Esophagus (tissue), 2 donors: ENCODE data around the gene MRPL33. TPM values are rescaled to one million over a fixed set of nuclear protein-coding genes. Genes with fewer than 3 reads are reported as not detected.

Source experiments
- H3K27ac ChIP-seq, 2 donors: one replicate each; pipeline ENCODE4 v1.5.1; 2013; ENCODE audit warnings: low read depth in 2 of 2, mild to moderate bottlenecking in 2 of 2, inconsistent platforms in 1 of 2, low read length in 1 of 2, moderate library complexity in 1 of 2
- H3K27me3 ChIP-seq, 2 donors: one replicate each; pipeline ENCODE4 v1.6.1; 2013; ENCODE audit warnings: low read length in 2 of 2, control low read depth in 1 of 2, mild to moderate bottlenecking in 1 of 2; ENCODE audit not compliant: insufficient read depth in 2 of 2, control insufficient read depth in 1 of 2
- H3K36me3 ChIP-seq, 2 donors: one replicate each; pipeline ENCODE4 v1.6.1; 2013; ENCODE audit warnings: low read length in 1 of 2; ENCODE audit not compliant: control insufficient read depth in 2 of 2, insufficient read depth in 2 of 2
- H3K4me1 ChIP-seq, 2 donors: one replicate each; pipeline ENCODE4 v1.6.1; 2013; ENCODE audit warnings: low read length in 1 of 2; ENCODE audit not compliant: control insufficient read depth in 2 of 2, insufficient read depth in 2 of 2
- H3K4me3 ChIP-seq, 2 donors: one replicate each; pipeline ENCODE4 v1.5.1; 2013; ENCODE audit warnings: low read length in 2 of 2, mild to moderate bottlenecking in 2 of 2, low read depth in 1 of 2, moderate library complexity in 1 of 2
- H3K9me3 ChIP-seq, 2 donors: one replicate each; pipeline ENCODE4 v1.6.1; 2013; ENCODE audit warnings: mild to moderate bottlenecking in 2 of 2, low read depth in 1 of 2, low read length in 1 of 2, moderate library complexity in 1 of 2; ENCODE audit not compliant: control insufficient read depth in 2 of 2, insufficient read depth in 1 of 2
- WGBS, 2 donors: extraction: QIAGEN DNeasy Blood & Tissue Kit; methylation state at CpG; one replicate each; pipeline ENCODE4 v1.1.7; 2013; 5-methylcytosine and 5-hydroxymethylcytosine counted together
- polyA plus RNA-seq, 2 donors: library from polyadenylated mRNA; stranded (reverse); fragments of 200-250 nt; gene quantifications; one replicate each; pipeline ENCODE4 v1.2.3, GENCODE V29; 2013
- donor health status: healthy with polysubstance abuse.
- donor health status: Bipolar disorder and iron deficiency.

MRPL33 gene
- polyA plus RNA-seq, 2 donors = 35.5 to 102 TPM

DNA sequence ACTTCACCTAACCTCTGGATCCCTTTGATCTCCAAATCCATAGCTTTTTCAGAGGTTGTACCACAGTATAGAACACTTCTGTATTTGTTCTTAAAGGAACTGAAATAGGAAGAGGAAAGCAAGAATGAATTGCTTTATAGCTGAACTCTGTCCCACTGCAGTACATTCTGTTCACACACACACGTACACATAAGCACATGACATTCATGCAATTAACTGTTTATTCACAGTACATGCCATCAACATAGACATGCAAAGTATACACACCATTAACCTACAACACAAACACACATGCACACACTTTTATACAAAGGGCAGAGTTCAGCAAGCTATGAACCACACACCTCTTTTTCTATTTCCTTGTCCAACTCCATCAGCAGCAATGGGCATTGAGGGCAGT, 43.2 kb downstream of the MRPL33 start:
- no peak overlapping the region for H3K27ac ChIP-seq
- no peaks in the 10 kb centered on the region for H3K36me3 ChIP-seq
- 59 to 73% methylated on average over 1 of the region's 1 CpG for WGBS, 2 donors
- H3K27me3 ChIP-seq = no peaks in the 10 kb centered on the region
- no peaks in the 10 kb centered on the region for H3K4me1 ChIP-seq
- no peak overlapping the region for H3K4me3 ChIP-seq
- no peaks in the 10 kb centered on the region for H3K9me3 ChIP-seq

DNA sequence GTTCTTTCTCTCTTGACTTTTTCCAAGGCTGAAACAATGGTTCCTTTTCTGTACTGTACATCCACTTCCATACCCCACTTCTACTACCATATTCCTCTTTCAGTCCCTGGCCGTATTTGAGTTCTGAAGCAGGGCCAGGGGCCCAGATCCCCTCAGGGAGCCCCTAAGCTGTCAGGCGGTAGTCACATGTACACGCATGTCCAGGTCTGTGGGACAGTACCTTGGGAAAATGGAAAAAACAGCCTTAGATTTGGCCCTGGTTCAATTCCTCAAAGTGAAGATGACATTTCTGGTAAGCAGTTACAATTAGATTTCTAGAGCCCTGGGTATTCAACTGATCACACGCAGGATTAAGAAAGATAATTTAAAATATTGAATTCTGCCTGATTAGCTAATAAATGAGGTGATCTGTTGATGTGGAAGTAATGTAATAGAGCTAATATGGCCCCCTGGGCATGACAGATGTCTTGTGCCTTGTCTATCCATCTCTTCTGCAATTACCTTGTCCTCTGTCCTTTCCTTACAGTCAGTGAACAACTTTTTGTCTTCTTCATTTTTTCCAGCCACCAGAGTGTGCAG, 44.4 kb downstream of the MRPL33 start:
- Histone ChIP-seq H3K36me3 (no peaks in the 10 kb centered on the region), H3K4me3 (no peak overlapping the region), H3K27me3 (no peaks in the 10 kb centered on the region), H3K4me1 (no peaks in the 10 kb centered on the region), H3K9me3 (no peaks in the 10 kb centered on the region), H3K27ac (no peak overlapping the region)
- WGBS, 2 donors = 91 to 95% methylated on average over 4 of the region's 4 CpGs

DNA sequence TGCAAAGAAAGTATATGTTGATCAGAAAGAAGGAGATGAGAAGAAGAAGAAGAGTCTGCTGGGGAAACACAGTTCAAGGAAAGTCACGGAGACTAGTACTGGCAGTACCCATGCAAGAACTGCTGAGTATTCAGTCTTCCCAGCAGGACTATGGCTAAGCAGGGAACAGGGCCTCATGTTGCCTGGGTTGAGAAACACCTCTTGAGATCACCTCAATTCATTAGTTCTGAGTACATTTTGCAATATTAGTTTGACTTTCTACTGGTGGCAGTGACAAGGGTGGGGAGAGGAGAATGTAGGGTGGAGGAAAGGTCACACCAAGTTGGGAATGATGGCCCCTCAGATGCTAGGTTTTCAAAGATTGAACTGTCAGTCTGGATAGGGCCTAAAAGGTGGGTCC, 50.5 kb downstream of the MRPL33 start:
- no peaks in the 10 kb centered on the region for H3K4me1 ChIP-seq
- H3K27me3 ChIP-seq = no peaks in the 10 kb centered on the region
- no peak overlapping the region for H3K4me3 ChIP-seq
- H3K36me3 ChIP-seq = no peaks in the 10 kb centered on the region
- no peak overlapping the region for H3K27ac ChIP-seq
- 96 to 98% methylated on average over 1 of the region's 1 CpG for WGBS, 2 donors
- no peaks in the 10 kb centered on the region for H3K9me3 ChIP-seq

DNA sequence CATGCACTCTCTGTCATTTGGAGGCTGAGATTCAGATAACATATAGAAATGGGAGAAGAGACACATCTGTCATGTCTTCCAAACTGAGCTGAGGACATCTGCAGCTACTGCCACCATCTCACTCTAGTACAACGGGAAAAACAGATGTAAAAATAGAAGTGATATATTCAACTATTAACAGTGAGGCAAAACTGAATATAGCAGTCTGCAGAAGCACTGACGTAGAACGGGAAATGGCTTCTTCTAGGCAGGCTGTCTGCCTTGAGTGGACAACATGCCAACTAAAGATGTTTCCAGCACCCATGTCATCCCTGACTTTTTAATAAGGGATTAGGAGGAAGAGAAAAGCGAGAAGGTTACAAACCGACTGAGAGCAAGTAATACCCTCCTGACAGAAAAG, 51.6 kb downstream of the MRPL33 start:
- H3K4me3 ChIP-seq = no peak overlapping the region
- H3K27ac ChIP-seq = no peak overlapping the region
- H3K27me3 ChIP-seq = no peaks in the 10 kb centered on the region
- no peaks in the 10 kb centered on the region for H3K4me1 ChIP-seq
- H3K9me3 ChIP-seq = no peaks in the 10 kb centered on the region
- no peaks in the 10 kb centered on the region for H3K36me3 ChIP-seq
- 80 to 81% methylated on average over 5 of the region's 5 CpGs for WGBS, 2 donors

DNA sequence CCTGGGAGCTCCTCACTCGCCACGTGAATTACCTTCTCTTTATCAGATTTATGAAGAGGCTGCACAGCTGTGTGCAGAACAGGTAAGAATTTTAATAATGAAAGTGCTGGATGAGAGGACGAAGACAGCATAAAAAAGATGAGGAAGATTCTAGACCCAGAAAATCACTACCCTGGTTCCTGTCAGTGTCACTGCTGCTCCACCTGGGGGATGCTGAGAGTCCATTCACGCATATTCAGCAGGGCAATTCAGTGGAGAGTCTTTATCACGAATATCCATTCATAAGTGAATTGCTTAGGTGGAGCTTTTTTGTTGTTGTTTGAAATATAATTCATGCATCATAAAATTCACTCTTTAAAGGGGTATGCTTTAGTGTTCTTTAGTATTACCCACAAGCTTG, 52.0 kb downstream of the MRPL33 start:
- 81 to 88% methylated on average over 5 of the region's 5 CpGs for WGBS, 2 donors
- Histone ChIP-seq H3K27me3 (no peaks in the 10 kb centered on the region), H3K4me3 (no peak overlapping the region), H3K36me3 (no peaks in the 10 kb centered on the region), H3K27ac (no peak overlapping the region), H3K9me3 (no peaks in the 10 kb centered on the region), H3K4me1 (no peaks in the 10 kb centered on the region)

DNA sequence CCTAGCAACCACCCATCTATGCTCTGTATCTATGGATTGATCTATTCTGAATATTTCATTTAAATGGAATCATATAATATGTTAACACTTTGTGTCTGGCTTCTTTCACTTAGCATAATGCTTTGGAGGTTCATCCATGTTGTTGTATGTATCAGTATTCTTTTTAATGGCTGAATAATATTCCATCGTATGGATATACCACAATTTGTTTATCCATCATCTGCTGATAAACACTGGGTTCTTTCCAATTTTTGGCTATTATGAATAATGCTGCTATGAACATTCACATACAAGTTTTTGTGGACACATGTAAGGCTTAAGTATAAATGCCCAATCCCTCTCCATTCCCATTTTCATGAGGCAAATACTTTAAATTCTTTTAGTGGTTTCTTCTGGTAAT, 52.9 kb downstream of the MRPL33 start:
- 94 to 100% methylated on average over 1 of the region's 1 CpG for WGBS, 2 donors
- H3K27me3 ChIP-seq = no peaks in the 10 kb centered on the region
- no peaks in the 10 kb centered on the region for H3K9me3 ChIP-seq
- H3K4me1 ChIP-seq = no peaks in the 10 kb centered on the region
- no peak overlapping the region for H3K27ac ChIP-seq
- no peak overlapping the region for H3K4me3 ChIP-seq
- no peaks in the 10 kb centered on the region for H3K36me3 ChIP-seq

DNA sequence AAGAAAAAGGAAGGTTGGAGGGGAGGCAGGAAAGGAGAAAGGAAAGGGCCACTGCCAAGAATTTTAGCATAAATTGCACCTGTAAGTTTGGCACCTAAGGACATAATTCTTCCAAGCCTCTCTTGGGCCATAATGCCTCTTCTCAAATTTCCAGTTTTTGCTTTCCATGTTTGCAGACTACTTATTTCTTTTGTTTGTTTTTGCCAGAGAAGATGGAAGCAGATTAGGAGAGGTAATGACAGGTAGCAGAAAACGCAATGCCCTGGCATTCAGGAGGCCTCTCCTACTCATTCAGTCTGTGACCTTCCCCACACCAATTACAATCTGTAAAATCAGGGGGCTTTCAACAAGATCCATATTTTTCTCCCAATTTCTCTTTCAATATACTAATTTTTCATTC, 56.8 kb downstream of the MRPL33 start:
- Histone ChIP-seq H3K9me3 (peaks cover 0 to 4% of the 10 kb centered on the region in 2 donors), H3K4me3 (no peak overlapping the region), H3K4me1 (no peaks in the 10 kb centered on the region), H3K27ac (no peak overlapping the region), H3K27me3 (no peaks in the 10 kb centered on the region), H3K36me3 (no peaks in the 10 kb centered on the region)
- 67 to 77% methylated on average over 1 of the region's 1 CpG for WGBS, 2 donors

Other genes with a start within 250 kb of the MRPL33 start
- 1 to 10 TPM; 5.6 to 6.6 TPM for gene ZNF512, start 188.7 kb upstream of the MRPL33 start, polyA plus RNA-seq
- 1 to 10 TPM; 1.0 to 1.2 TPM for gene CCDC121, start 142.7 kb upstream of the MRPL33 start, polyA plus RNA-seq
- gene GPN1, start 142.7 kb upstream of the MRPL33 start, polyA plus RNA-seq = 10 to 100 TPM; 15.0 to 25.0 TPM
- 10 to 100 TPM; 16.6 to 22.8 TPM for gene SUPT7L, start 108.1 kb upstream of the MRPL33 start, polyA plus RNA-seq
- gene SLC4A1AP, start 107.8 kb upstream of the MRPL33 start, polyA plus RNA-seq = 10 to 100 TPM in 1 of 2 donors, 1 to 10 TPM in 1; 10.0 to 15.1 TPM
- gene RBKS, start 118.7 kb downstream of the MRPL33 start, polyA plus RNA-seq = 1 to 10 TPM; 2.6 to 2.8 TPM
- 10 to 100 TPM in 1 of 2 donors, 1 to 10 TPM in 1; 9.1 to 18.0 TPM for gene BABAM2, start 119.0 kb downstream of the MRPL33 start, polyA plus RNA-seq